ENCODE measurements around the gene USF2.

Gene USF2

DNA sequence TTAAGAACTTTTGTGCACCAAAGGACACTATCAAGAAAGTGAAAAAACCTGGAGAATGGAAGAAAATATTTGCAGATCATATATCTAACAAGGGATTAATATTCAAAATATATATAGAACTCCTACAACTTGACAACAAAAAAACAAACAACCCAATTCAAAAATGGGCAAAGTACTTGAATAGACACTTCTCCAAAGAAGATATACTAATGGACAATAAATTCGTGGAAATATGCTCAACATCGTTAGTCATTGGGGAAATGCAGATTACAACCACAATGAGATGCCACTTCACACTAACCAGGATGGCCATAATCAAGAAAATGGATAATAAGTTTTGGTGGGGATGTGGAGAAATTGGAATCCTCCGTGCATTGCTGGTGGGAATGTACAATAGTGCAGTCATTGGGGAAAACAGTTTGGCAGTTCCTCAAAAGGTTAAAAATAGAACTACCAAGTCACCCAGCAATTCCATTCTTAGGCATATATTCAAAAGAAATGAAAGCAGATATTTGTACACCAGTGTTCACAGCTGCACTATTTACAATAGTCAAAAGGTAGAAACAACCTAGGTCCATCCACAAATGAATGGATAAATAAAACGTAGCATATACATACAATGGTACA, 22.2 kb upstream of the USF2 start:
- no peak for FAIRE-seq

GRCh38 chr19:35247526-35248309, 21.0 kb upstream of the USF2 start:
- no peak for FAIRE-seq

DNA sequence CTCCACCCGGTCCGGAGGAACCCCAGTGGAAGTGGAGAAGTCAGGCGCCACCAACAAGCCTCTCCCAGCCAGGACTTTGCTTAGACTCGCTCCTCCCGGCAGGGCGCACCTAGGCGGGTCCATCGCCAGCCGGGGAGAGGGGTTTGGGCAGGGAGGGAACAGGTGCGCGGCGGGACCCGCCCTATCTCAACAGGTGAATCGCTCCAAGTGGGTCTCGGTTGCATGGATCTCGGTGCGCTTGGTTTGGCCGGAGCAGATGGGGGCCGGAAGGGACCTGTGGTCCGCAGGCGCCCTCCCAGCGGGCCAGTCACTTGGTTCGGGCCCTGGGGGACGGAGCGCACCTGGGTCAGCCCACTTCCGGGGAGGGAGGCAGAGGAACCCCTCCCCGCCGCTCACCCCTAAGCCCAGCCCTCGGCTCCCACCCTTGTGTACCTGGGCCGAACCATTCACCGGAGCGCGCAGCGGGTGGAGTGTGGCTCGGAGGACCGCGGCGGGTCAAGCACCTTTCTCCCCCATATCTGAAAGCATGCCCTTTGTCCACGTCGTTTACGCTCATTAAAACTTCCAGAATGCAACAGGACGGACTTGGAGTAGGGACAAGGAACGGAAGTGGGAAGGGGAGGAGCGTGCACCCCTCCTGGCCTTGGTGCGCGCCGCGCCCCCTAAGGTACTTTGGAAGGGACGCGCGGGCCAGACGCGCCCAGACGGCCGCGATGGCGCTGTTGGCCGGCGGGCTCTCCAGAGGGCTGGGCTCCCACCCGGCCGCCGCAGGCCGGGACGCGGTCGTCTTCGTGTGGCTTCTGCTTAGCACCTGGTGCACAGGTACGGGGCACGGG, 20.2 kb upstream of the USF2 start, which contains the start of gene LSR:
TSS of gene LSR (plus strand) at position 693 of the 836 bp plus-strand sequence. CDS start at position 714, 21 bp downstream.
- FAIRE-seq = no peak

DNA sequence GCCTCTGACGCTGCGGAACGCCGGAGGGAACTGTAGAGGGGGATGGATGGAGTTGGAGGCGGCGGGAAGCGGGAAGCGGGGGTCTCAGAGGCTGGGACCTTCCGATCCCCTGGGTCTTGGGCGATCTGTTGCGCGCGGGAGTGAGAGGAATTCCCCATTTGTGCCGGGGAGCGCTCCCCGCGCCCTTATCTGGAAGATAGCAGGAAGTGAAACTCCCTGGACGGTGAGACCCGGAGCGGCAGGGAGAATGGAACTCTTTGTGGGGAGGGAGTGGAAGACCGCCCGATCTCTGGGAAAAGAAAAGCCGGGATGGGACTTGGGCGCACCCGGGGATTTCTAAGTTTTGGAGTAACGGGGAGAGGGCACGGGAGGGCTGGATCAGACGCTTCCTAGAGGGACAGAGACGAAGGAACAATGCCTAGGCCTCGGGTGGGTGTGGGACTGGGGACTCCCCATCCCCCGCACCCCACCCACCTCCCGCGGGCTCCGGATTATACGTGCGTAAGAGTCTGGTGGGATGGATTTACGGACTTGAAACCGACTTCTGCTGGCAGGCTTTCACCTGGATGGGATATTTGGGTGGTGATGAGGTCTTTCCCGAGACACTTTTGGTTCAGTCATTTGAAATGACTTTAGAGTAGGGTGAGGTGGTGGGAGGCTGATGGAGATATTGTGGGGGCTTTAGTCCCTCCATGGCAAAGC, 19.5 kb upstream of the USF2 start:
- no peak for FAIRE-seq

DNA sequence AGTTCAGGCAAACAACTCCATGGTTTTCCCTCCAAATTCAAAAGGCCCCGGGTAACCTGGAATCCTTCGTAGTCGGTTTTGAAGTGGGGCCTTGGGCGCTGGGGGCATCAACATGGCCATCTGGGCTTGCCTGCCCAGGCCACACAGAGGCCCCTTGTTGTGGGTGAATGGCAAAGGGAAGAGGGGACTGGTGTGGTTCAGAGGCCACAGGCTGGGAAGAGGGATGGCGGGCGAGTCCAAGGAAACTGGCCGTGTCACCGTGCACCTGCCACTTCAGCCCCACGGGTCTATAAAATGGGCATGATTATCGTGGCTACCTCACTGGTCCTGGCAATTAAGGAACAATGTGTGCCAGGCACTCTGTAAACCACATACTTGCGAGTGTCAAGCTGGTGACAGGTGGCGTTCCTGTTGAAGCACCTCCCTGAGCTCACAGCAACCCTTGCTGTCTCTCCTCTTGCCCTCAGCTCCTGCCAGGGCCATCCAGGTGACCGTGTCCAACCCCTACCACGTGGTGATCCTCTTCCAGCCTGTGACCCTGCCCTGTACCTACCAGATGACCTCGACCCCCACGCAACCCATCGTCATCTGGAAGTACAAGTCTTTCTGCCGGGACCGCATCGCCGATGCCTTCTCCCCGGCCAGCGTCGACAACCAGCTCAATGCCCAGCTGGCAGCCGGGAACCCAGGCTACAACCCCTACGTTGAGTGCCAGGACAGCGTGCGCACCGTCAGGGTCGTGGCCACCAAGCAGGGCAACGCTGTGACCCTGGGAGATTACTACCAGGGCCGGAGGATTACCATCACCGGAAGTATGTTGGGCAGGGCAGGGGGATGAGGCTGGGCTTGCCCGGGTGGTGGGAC, 18.7 kb upstream of the USF2 start:
- no peak for FAIRE-seq

DNA sequence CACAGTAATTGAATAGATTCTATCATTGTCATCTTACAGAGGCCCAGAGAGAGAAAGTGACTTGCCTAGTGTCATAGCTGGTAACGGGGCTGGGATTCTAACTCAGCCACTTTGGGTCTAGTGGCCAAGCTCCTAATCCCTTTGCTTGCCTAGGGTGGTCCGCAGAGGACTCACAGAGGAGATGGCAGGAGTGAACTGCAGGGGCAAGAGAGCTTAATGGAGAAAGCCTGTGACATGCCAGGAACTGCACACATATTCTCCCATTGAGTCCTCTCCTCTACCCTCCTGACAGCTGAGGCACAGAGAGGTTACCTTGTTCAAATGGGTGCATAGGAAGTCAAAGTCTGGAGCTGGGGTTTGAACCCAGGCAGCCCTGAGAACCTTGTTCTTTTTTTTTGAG, 17.3 kb upstream of the USF2 start:
- FAIRE-seq = no peak

GRCh38 chr19:35253316-35254286, 15.2 kb upstream of the USF2 start:
- FAIRE-seq = no peak

DNA sequence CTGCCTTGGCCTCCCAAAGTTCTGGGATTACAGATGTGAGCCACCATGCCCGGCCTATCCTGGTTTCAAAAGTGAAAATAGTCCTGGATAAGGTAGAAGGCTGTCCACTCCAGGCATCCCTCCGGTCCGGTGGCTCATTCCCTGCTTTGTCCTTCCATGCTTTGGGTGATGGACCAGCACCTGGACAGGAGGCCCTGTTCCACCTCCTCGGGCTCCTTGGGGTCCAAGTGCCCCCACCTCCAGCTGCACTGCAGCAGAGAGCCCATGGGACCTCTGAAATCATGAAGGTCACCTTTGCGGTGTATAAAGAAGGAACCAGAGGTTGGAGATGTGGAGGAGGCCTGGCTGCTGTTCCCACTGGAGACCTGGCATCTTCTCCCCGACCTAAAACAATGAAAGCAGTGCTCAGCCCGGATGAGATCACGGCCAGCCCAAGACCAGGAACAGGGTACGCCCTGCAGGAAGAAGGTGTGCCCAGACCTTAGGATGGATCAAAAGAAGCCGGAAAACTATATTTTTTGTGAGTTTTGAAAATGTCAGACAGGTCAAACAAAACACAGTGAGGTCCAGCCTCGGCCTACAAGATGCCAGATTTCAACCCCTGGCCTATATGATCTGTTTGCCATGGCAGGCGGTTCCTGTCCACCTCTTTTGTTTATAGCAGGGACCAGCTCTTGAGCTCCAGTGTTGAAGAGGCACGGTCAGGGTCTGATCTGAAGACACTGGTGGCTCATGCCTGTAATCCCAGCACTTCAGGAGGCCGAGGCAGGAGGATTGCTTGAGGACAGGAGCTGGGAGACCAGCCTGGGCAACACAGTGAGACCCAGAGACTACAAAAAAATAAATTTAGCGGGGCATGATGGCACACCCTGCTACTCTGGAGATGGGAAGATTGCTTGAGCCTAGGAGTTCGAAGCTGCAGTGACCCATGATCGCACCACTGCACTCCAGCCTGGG, 14.1 kb upstream of the USF2 start:
- FAIRE-seq = no peak

GRCh38 chr19:35256566-35256965, 12.2 kb upstream of the USF2 start:
- FAIRE-seq = no peak

- FAIRE-seq = no peak
These were observed 11.7 kb upstream of the USF2 start for GRCh38 chr19:35257113-35257461.

DNA sequence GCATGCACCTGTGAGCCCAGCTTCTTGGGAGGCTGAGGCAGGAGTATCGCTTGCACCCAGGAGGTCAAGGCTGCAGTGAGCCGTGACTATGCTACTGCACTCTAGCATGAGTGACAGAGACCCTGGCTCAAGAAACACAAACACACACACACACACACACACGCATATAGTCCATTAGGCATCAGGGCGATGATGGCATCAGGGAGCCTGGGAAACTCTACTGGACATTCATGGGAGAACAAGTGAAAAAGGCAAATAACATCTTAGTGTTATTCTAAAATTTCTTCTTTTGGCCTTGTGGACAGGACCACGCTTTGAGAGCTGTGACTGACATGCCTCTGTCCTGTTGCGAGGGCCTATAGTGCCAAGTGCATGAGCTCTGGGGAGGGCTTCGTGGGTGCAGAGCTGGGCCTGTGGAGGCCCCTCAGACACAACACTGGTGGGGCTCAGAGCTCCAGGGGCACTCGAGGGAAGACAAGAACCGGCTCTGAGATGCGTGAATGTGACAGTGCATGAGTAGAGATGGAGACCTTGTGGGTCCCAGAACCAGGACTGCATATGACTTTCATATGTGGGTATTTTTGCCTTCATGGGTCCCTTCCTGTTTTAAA, 8.0 kb upstream of the USF2 start:
- no peak for FAIRE-seq

GRCh38 chr19:35261356-35262100, 7.2 kb upstream of the USF2 start:
- no peak for FAIRE-seq

- no peak for FAIRE-seq
These were observed 6.5 kb upstream of the USF2 start for GRCh38 chr19:35262101-35262761.

GRCh38 chr19:35264268-35265125, 4.3 kb upstream of the USF2 start:
- FAIRE-seq = no peak

- FAIRE-seq = no peak
These were observed 3.4 kb upstream of the USF2 start for GRCh38 chr19:35265126-35265899.
